Panc1 (cell line): ENCODE results near the gene OR2T1.

Experiments used
- CTCF ChIP-seq: fragments of 450-650 bp; IDR thresholded peaks from 2 replicates; pipeline ENCODE4 v1.5.1; 2017; ENCODE audit warnings: mild to moderate bottlenecking
- POLR2AphosphoS5 ChIP-seq: IDR thresholded peaks from 2 replicates; pipeline ENCODE4 v1.6.1; 2012; ENCODE audit warnings: mild to moderate bottlenecking, low read depth, low read length, moderate library complexity
- TCF7L2 ChIP-seq: IDR thresholded peaks from 2 replicates; pipeline ENCODE4 v1.6.1; 2011; ENCODE audit warnings: mild to moderate bottlenecking, low read depth, low read length, inconsistent platforms

DNA sequence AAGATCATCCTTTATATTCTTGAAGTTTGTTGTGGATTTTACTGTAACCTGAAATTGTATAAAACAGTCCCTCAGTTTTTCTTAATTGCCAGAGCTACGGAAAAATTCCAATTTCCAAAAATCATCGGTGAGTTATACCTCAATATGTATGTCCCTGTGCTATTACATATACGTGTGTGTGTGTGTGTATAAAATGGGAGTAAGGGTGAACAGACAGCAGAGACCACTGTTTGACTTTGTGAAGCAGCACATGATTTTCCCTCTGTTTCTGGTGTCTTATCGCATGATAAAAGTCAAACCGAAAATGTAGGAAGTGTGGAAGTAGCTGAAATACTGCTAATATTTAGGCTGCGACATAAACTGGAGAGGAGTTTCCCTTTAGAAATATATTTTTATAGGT lies 1.2 kb downstream of the OR2T1 start:
- no peak for TF ChIP-seq CTCF
- TF ChIP-seq POLR2AphosphoS5: no peak
- no peak for TF ChIP-seq TCF7L2
